Measurements from ENCODE around the gene BCL7C. TPM values are rescaled to one million over a fixed set of nuclear protein-coding genes. Genes with fewer than 3 reads are reported as not detected.

BCL7C gene
- total and polyA plus RNA-seq, 2 of the 13 experiments (the other 11 are each of a cell fraction or from before 2014, with no cell fraction given) = 17.7 to 33.8 TPM

DNA sequence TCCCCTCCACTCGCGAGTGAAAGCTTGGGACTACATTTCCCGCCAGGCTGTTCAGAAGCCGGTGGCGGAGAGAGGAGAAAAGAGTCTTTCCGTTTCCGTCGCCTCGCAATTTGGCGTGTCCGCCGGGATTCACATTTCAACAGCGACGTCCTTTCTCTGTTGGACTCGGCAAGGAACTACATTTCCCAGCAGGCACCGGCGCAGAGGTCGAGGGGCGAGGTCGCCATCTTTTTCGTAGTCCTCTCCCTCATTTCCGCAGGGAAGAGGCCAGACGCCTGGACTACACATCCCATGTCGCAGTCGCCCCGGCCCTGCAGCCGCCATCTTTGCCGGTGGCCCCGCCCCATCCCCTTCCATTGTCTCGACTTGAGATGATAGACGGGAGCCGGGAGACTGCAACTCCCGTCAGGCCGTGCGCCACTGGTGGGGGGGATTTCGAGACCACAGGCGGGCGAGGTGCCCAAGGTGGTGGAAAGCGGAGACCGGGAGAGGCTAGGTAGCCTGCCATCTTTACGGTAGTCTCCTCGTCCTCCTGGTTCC, 28.6 kb upstream of the BCL7C start (continued):
- TF ChIP-seq, protein P1, sequence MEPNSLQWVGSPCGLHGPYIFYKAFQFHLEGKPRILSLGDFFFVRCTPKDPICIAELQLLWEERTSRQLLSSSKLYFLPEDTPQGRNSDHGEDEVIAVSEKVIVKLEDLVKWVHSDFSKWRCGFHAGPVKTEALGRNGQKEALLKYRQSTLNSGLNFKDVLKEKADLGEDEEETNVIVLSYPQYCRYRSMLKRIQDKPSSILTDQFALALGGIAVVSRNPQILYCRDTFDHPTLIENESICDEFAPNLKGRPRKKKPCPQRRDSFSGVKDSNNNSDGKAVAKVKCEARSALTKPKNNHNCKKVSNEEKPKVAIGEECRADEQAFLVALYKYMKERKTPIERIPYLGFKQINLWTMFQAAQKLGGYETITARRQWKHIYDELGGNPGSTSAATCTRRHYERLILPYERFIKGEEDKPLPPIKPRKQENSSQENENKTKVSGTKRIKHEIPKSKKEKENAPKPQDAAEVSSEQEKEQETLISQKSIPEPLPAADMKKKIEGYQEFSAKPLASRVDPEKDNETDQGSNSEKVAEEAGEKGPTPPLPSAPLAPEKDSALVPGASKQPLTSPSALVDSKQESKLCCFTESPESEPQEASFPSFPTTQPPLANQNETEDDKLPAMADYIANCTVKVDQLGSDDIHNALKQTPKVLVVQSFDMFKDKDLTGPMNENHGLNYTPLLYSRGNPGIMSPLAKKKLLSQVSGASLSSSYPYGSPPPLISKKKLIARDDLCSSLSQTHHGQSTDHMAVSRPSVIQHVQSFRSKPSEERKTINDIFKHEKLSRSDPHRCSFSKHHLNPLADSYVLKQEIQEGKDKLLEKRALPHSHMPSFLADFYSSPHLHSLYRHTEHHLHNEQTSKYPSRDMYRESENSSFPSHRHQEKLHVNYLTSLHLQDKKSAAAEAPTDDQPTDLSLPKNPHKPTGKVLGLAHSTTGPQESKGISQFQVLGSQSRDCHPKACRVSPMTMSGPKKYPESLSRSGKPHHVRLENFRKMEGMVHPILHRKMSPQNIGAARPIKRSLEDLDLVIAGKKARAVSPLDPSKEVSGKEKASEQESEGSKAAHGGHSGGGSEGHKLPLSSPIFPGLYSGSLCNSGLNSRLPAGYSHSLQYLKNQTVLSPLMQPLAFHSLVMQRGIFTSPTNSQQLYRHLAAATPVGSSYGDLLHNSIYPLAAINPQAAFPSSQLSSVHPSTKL (CRISPR knock-in tag; IDR thresholded peaks at IDR 0.05) = no peak
- no peak; the same call in 1 of the 2 replicates for TF ChIP-seq REL (CRISPR knock-in tag; conservative IDR thresholded peaks at IDR 0.05)
- TF ChIP-seq, protein P2, sequence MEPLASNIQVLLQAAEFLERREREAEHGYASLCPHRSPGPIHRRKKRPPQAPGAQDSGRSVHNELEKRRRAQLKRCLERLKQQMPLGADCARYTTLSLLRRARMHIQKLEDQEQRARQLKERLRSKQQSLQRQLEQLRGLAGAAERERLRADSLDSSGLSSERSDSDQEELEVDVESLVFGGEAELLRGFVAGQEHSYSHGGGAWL (CRISPR knock-in tag; IDR thresholded peaks at IDR 0.05) = 0 out of 2 replicates have a peak, but pooled peaks have one; percentile 37
- TF ChIP-seq ZFP36L2 (CRISPR knock-in tag; IDR thresholded peaks at IDR 0.05) = no peak
- no peak for TF ChIP-seq HOMEZ (CRISPR knock-in tag; IDR thresholded peaks at IDR 0.05; ENCODE audit: low read depth)
- TF ChIP-seq ZNF720 (CRISPR knock-in tag; IDR thresholded peaks at IDR 0.05) = no peak
- TF ChIP-seq TAF1 (CRISPR knock-in tag; IDR thresholded peaks at IDR 0.05) = no peak; the same call in 1 of the 2 replicates
- TF ChIP-seq ZNF468 (CRISPR knock-in tag; IDR thresholded peaks at IDR 0.05) = no peak
- TF ChIP-seq HNF4A (CRISPR knock-in tag; IDR thresholded peaks at IDR 0.05) = no peak
- TF ChIP-seq IKZF4 (CRISPR knock-in tag; IDR thresholded peaks at IDR 0.05; ENCODE audit: borderline replicate concordance, low read depth, not compliant biosample characterization) = no peak
- no peak; the same call in 1 of the 2 replicates for TF ChIP-seq BRD4 (CRISPR knock-in tag; IDR thresholded peaks at IDR 0.05)
- TF ChIP-seq AHR (CRISPR knock-in tag; IDR thresholded peaks at IDR 0.05) = no peak; the same call in 1 of the 2 replicates
- TF ChIP-seq CCAR2 (optimal IDR thresholded peaks at IDR 0.05; ENCODE audit: low read depth, low read length) = no peak
- 0 out of 2 replicates have a peak, but pooled peaks have one; percentile 15 for TF ChIP-seq NKX3-1 (CRISPR knock-in tag; IDR thresholded peaks at IDR 0.05)
- no peak for TF ChIP-seq ZNF773 (CRISPR knock-in tag; IDR thresholded peaks at IDR 0.05; ENCODE audit: borderline replicate concordance)
- TF ChIP-seq GMEB2 (CRISPR knock-in tag; IDR thresholded peaks at IDR 0.05; ENCODE audit: low read depth) = peak; percentile 77
- TF ChIP-seq, protein P3, sequence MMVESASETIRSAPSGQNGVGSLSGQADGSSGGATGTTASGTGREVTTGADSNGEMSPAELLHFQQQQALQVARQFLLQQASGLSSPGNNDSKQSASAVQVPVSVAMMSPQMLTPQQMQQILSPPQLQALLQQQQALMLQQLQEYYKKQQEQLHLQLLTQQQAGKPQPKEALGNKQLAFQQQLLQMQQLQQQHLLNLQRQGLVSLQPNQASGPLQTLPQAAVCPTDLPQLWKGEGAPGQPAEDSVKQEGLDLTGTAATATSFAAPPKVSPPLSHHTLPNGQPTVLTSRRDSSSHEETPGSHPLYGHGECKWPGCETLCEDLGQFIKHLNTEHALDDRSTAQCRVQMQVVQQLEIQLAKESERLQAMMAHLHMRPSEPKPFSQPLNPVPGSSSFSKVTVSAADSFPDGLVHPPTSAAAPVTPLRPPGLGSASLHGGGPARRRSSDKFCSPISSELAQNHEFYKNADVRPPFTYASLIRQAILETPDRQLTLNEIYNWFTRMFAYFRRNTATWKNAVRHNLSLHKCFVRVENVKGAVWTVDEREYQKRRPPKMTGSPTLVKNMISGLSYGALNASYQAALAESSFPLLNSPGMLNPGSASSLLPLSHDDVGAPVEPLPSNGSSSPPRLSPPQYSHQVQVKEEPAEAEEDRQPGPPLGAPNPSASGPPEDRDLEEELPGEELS (CRISPR knock-in tag; IDR thresholded peaks at IDR 0.05) = peak; percentile 64; the same call in 1 of the 2 replicates
- TF ChIP-seq PLRG1 (conservative IDR thresholded peaks at IDR 0.05) = no peak
- TF ChIP-seq ZBTB1 (CRISPR knock-in tag; IDR thresholded peaks at IDR 0.05; ENCODE audit: borderline replicate concordance) = no peak
- no peak; the same call in 1 of the 2 replicates for TF ChIP-seq POLR2AphosphoS5 (IDR thresholded peaks at IDR 0.05; ENCODE audit: low read depth, low read length)
- TF ChIP-seq YY1 (IDR thresholded peaks at IDR 0.05; ENCODE audit: insufficient read depth, insufficient replicate concordance, low read depth, low read length) = peak; percentile 98

Measured in HepG2 (cell line).